Right ventricle myocardium superior (tissue), 1 donor: ENCODE data around the gene PEAK3. TPM values are rescaled to one million over a fixed set of nuclear protein-coding genes. Genes with fewer than 3 reads are reported as not detected.

ENCODE experiments used
- ATAC-seq: fragments of 200-7000 bp; cut with Tn5 transposase; one replicate; pipeline ENCODE4 v1.9.1; 2020; ENCODE audit warnings: mild to moderate bottlenecking; ENCODE audit not compliant: poor library complexity
- DNase-seq: peaks from one replicate; pipeline ENCODE4 v3.0.0-alpha.2; 2020
- intact Hi-C: fragments of 100-400 bp; cut with DNase I; formaldehyde crosslinking; loops from one replicate; pipeline ENCODE4 v1.11.2; 2022
- total RNA-seq: library from RNA; stranded (reverse); fragmentation: NEBNext Ultra II Directional; extraction: Animal tissue kit (Norgen Biotek cat#: 25700); gene quantifications from one replicate; pipeline ENCODE4 v1.2.1, GENCODE V29; 2021
- donor health status: DM: no; HTN: yes; CAD: no; lungs with severe emphysema.

Gene PEAK3
- total RNA-seq, 1 donor from 2014 or later = 0.70 TPM

DNA sequence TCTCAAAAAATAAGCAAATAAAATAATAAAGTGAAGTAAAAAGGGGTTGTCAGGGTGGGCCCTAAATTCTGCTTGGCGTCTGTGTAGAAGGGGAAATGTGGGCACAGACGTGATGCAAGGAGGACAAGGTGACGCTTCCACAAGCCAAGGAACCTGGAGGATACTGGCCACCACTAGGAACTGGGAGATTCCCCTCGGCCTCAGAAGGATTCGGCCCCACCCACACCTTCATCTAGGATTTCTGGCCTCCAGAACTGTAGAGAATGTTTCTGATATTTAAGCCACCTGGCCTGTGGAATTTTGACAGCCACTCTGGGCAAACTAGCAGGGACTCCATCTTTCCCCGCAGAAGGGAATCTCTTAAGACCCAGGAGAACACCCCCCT is 47.0 kb downstream of the PEAK3 start:
- ATAC-seq (no peak), DNase-seq (no peak)
- intact Hi-C loops = loop anchor here (5.0 kb wide), 2 partner anchors 37 to 78 kb away; no protein-coding TSS in a partner anchor

DNA sequence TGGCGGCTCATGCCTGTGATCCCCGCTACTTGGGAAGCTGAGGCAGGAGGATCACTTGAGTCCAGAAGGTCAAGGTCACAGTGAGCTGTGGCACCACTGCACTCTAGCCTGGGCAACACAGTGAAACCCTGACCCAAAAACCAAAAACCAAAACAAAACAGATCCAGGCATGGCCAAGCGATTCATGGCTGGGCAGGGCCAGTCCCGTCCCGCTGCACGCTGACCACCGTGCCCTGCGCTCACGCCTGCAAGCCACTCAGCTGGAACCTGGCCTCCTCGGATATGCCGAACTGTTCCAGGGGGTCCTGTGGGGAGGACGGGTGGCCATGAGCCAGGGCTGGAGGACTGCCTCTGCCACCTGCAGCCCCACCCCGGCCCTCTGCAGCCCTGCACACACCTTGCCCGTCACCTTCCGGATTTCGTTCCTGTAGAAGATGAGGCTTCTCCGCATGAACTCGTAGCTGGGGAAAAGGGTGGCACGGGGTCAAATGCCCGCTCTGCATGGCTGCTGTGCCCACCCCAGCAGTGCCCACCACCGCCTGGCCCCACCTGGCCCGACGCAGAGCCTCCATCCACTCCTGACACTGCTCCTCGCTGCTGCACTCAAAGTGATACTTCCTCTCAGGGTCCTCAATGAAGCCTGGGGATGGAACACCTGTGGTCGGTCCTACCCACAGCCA is 48.2 kb downstream of the PEAK3 start:
- no peak for ATAC-seq
- intact Hi-C loops = no loop called here
- no peak for DNase-seq

DNA sequence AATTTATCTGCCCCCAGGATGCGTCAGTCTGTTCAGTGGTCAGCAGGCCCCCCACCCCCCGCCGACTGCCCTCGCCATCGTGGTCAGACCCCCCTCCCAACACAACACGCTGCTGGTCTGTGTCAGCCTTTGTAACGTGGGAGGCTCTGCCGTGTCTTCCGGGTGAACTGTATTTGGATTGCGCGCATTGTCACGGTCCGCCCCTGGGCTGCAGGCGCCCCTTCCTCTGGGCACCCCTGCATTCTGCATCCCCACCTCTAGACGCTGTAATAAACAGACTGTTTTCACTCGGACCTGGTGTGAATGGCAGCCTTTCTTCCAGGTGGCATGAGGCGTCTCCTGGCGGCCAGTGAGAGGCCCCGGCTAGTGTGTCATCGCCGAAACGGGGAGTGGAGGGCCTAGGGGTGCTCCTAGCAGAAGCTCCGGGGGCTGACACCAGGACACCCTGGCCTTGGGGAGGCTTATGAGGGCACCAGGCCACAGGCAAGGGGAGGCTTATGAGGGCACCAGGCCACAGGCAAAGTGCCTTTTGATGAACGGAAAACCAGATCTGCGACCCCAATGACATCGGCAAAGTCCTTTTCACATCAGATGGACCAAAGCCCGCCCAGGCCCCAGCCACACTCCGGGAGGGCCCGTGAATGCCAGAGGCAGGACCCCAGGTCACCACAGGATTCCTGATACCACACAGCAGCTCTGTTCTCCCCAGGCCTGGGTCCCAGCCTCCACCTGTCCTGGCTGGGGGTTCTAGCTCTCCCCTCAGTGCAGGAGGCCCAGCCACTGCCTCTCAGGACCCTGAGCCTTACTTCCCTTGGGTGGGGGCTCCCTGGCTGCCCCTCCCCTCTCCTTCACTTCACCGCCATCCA is 49.5 kb downstream of the PEAK3 start:
- DNase-seq (no peak), ATAC-seq (no peak)
- intact Hi-C loops = no loop called here

DNA sequence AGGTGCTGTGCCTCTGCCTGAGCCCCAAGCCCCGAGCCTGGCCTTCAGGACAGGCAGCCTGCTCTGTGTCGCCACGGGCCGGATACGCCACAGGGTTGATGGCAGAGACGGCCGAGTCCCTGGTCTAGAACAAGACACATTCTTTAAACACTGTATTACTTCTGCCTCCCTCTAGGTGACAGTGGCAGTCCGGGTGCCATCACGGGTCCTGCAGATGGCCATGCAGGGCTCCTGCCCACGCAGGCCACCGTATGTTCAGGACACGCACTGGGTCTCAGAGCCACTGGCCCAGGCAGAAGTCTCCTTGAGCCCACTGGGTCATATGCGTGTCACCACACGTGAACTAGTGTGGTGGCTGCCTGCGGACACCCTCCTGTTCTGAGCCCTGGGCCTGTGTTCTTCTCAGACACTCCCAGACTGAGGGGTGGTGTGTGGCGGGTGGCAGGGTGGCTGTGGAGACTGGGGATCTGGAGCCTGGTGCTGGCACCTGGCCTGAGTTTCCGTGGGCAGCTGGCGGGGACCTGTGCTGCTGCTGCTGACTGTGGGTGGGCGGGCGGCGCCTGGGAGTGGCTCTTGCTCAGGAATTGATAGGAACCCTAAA is 50.3 kb downstream of the PEAK3 start:
- ATAC-seq (no peak), DNase-seq (no peak)
- intact Hi-C loops = no loop called here

DNA sequence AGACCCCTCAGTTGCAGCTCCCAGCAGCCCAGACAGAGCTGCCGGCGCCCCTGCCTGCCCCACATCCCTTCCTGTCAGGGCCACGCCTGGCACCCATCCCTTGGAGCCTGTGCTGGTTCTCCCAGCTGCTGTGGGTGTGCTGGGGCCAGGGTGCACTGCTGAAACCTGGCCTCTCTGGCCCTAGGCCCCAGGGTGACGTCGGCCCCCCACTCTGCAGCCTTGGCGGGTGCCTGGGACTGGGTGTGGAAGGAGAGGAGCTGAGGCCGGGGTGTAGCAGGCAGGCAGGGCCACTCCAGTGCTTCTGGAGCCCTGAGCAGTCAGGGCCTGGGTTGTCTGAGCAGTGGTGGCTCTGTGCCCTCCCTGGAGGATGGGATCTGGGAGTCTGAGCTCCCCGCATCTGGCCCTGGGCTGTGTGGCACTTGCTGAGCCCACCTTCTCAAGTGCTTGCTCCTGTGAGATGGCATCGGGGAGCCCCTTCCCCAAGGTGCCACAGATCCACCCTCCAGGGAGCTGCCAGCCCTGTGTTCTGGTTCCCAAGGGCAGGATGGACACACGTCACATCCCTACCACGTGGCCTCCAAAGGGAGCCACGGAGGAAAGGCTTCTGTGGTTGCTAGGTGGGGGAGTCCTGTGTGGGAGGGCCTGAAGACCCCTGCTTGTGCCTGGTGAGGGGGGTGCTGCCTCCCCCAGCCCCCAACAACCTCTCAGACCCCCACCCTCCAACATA is 51.0 kb downstream of the PEAK3 start:
- ATAC-seq (no peak), DNase-seq (no peak)
- intact Hi-C loops = no loop called here

DNA sequence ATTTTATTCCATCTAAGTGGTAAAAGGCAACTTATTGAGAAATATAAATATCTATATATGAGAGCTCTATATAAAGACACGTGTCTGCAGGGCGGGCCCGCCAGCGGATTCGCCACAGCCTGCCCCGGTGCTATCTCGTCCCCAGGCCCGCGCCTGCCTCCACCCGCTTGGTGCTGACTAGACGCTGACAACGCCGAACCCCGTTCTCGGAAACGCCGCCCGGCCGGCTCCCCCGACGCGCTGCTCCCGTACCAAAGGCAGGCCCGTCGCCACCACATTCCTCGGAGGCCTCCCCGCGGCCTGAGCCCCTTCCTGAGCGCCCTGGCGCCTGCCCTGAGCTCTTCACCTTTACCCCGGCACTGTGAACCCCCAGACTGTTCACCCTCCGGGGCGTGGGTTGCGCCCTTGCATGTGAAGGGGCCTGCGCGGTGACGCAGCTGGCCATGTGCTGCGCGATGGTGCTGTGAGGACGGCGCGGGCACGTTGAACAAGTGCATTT is 51.9 kb downstream of the PEAK3 start:
- ATAC-seq (no peak), DNase-seq (no peak)
- intact Hi-C loops = no loop called here

DNA sequence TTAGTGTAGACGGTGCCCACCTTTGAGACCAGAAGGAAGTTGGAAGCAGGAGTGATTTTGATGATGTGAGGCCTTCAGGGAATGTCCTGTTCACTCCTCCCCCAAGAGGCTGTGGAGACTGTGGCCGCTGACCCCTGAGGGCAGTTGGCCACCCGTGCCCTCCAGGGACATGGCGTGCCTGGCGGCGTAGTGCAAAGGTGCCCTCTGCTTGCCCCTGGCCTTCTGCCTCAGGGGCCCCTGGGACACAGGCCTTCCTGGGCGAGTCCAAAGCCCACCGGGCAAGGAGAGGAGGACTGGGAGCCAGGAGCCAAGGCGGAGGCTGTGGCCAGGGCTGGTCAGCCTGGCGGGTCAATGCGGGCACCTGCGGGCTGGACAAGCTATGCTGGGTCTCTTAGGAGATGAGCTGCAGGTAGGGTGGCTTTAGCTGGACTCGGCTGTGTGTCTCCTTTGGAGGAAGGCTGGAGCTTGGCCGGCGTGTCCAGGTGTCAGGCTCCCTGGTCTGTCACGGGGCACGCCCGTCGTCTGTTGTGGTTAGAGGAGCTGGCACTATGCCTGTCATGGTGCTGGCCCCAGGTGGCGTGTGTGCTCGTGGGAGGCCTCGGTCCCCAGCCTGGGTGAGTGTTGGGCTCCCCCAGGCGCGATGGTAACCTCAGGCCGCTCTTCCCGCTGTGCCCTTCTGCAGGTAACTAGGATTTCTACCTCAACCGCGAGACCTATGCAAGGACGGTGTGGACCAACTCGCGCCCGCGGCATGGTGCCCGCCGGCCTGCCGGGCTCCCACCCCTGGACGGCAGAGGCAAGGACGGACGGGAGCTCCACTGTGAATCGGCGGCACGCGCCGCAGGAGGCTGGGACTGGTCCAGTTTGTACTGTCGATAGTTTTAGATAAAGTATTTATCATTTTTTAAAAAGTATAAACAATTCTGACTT is 52.6 kb downstream of the PEAK3 start:
- intact Hi-C loops = no loop called here
- ATAC-seq (no peak), DNase-seq (no peak)

DNA sequence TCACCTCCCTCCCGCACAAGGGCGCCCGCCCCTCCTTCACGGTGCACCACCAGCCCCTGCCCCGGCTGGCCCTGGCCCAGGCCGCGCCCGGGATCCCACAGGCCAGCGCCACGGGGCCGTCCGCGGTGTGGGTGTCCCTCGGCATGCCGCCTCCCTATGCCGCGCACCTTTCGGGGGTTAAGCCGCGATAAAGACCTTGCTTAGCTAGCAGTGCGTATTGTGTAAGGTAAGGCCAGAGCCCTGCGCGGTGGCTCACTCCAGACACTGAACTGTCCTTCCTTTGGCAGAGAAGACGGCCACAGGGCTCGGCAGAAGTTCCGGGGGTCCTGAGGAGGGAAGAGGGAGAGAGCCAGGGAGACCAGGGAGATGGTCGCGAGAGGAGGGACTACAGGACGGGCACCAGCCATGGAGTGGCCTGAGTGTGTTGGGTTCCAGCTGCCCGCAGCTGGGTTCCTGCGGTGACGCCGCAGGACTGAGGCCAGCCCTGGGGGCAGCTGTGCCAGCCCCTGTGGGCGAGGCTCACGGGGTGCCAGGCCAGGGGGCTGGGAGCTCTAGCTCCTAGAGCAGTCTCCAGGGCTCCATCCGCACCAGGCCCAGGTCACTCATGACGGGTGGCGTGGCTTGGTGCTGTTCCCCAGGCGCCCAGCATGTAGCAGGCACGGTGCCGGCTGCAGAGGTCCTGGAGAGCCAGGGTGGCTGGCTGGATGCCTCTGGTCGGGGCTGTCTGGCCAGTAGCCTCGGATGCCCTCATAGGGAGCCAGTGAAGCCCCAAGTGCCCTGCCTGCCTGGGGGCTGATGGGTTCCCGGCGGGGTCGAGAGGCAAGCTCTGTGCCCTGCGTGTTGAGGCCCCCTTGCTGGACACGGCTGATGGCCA is 53.6 kb downstream of the PEAK3 start:
- intact Hi-C loops = no loop called here
- DNase-seq (no peak), ATAC-seq (no peak)

DNA sequence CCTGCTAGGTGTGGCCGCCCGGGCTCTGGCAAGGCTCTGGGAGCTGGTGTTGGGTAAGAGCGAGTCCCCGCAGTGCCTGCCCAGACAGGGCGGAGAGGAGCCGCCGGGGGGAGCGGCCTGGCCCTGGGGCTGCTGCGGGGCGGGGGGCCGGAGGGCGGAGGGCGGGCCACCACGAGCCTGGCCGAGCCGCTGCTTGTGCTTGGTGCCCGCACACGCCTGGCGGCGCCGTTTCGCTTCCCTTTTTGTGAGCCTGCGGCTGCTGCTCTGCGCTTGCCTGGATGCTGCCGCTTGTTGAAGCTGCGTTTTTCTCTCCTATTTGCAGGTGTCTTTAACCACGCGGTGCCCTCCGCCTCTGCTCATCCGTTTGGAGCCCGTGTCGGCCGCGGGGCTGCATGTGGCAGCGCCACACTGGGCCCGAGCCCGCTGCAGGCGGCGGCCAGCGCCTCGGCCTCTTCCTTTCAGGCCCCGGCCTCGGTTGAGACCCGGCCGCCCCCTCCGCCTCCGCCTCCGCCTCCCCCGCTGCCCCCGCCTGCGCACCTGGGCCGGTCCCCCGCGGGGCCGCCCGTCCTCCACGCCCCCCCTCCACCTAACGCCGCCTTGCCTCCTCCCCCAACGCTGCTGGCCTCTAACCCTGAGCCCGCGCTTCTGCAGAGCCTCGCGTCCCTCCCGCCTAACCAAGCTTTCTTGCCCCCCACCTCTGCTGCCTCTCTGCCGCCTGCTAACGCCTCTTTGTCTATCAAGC is 54.4 kb downstream of the PEAK3 start:
- intact Hi-C loops = no loop called here
- ATAC-seq (no peak), DNase-seq (no peak)

DNA sequence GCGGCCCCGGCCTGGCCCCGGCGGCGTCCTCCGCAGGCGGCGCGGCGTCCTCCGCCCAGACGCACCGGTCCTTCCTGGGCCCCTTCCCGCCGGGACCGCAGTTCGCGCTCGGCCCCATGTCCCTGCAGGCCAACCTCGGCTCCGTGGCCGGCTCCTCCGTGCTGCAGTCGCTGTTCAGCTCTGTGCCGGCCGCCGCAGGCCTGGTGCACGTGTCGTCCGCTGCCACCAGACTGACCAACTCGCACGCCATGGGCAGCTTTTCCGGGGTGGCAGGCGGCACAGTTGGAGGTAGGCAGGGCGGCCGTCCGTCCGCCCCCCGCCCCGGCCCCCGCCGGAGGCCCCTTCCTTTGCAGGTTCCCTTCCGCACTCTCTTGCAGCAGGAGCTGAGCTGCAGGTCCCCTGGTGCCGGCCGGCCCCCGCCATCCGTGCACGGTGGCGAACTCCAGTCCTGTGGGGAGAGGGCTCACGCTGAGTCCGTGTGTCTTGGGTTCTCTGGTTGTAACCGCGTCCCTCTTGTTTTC is 55.1 kb downstream of the PEAK3 start:
- ATAC-seq (no peak), DNase-seq (no peak)
- intact Hi-C loops = no loop called here

DNA sequence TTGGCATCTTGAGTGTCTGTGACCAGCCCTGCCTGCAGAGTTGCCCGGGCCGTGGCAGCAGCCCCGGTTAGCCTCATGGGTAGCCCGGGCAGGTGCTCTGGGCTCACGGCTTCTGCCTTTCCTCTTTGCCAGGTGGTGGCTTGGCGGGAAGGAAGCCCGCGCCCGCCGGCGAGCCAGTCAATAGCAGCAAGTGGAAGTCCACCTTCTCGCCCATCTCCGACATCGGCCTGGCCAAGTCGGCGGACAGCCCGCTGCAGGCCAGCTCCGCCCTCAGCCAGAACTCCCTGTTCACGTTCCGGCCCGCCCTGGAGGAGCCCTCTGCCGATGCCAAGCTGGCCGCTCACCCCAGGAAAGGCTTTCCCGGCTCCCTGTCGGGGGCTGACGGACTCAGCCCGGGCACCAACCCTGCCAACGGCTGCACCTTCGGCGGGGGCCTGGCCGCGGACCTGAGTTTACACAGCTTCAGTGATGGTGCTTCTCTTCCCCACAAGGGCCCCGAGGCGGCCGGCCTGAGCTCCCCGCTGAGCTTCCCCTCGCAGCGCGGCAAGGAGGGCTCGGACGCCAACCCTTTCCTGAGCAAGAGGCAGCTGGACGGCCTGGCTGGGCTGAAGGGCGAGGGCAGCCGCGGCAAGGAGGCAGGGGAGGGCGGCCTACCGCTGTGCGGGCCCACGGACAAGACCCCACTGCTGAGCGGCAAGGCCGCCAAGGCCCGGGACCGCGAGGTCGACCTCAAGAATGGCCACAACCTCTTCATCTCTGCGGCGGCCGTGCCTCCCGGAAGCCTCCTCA is 55.7 kb downstream of the PEAK3 start:
- DNase-seq (no peak), ATAC-seq (no peak)
- intact Hi-C loops = no loop called here

DNA sequence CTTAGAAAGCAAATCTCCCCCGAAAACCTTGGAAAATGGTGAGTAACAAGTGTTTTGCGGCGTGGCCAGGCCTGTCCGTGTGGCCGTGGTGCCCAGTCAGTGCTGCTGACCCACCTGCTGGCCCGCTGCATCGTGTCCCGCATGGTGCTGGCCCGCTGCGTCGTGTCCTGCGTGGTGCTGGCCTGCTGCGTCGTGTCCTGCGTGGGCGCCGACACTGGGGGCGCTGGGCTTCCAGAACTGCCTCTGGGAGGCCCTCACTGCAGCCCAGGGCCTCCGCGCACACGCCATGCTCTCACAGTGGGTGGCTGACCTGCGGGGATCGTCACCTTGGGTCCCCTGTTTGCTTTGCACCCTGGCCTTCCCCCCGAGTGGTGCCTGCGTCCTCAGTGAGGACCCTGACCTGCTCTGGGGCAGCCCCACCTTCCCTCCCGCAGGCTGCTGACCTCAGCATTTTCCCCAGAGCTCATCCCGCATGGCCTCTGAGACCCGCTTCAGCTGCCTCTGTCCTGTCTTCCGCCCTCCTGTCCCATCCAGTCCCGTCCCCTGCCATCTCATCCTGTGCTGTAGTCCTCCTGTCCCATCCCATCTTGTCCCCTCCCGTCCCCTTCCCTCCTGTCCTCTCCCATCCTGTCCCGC is 56.4 kb downstream of the PEAK3 start:
- intact Hi-C loops = no loop called here
- DNase-seq (no peak), ATAC-seq (no peak)

DNA sequence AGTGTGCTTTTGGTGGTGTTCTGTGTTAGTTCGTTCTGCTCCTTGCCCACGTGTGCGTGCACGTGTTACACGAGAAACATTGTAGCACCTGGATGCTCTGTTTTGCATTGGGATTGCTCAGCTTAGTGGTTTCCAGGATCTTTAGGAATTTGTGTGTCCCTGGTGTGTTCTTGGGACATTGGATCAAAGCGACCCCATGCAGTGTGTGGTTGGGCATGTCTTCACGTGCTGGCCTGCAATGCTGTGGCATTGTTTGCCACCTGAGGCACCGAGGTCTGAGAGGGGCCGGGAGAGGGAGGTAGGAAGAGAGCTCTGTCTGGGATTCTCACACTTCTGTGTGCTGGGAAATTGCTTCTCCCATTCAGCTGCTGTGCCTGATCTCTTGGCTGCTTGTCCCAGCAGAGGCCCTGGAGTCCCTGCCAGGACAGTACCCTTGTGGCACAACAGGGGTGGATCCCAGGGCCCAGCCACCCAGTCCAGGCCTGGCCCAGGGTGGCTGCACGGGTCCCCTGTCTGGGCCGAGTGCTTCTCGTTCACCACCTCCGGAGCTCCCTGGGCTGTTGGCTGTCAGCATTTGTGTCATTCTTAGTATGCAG is 57.1 kb downstream of the PEAK3 start:
- intact Hi-C loops = no loop called here
- ATAC-seq = no peak
- DNase-seq = no peak
